ENCODE results near the gene BLOC1S4.
A peak's percentile ranks its signal among the peaks of the same experiment; 100 is the strongest.

The BLOC1S4 gene

DNA sequence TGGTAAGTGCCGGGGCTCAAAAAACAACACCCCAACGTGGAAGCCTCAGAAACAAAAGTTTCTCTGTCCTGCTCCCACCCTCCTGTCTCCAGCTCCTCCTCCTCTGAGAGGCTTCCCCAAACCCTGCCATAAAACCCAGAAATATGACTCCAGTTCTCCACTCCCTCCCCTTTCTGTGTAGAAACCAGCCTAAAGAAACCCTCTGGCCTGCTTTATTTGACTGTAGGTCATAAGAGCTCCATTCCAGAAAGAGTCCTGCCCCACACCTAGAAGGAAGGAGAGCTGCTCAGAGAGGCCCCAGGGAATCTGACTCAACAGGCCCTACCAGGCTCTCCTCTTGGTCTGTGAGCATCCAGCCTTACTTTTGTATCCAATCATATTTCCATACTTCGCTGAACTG, 23.2 kb upstream of the BLOC1S4 start:
- DNase-seq, result no peak

DNA sequence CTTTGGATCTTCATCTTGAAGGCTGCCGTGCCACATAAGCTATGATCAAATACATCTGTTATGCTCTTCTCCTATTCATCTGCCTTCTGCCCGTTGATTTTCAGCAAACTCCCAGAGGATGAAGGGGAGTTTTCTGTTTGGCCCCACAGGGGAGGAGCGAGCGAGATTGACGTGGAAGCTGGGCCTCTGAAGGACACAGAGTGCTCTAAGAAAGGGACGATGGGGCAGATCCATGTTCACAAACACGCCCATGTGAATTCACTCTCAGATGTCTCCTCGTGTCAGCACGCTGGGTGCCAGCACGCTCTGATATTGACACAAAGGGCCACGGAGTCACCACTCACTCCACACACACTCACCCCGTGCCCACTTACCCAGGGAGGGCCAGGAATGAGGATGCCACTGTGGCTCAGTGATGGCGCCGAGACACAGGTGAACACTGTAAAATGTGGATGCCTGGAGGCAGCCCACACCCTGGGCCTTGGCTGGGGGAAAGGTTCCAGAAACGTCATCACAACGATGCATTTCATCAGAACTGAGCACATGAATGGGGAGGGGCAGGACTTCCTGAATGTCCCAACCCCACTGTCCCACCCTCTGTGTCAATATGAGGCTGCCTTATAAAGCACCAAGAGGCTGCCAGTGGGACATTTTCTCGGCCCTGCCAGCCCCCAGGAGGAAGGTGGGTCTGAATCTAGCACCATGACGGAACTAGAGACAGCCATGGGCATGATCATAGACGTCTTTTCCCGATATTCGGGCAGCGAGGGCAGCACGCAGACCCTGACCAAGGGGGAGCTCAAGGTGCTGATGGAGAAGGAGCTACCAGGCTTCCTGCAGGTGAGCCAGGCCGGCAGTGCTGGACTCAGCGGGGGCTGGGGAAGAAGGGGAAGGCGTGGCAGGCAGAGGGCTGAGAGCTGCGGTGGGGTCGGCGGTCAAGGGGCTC, 22.5 kb upstream of the BLOC1S4 start, which contains the start of gene S100P:
S100P (plus strand) TSS at position 648 of the 946 bp plus-strand sequence; CDS start at position 703, 55 bp downstream.
- DNase-seq, result no peak

DNA sequence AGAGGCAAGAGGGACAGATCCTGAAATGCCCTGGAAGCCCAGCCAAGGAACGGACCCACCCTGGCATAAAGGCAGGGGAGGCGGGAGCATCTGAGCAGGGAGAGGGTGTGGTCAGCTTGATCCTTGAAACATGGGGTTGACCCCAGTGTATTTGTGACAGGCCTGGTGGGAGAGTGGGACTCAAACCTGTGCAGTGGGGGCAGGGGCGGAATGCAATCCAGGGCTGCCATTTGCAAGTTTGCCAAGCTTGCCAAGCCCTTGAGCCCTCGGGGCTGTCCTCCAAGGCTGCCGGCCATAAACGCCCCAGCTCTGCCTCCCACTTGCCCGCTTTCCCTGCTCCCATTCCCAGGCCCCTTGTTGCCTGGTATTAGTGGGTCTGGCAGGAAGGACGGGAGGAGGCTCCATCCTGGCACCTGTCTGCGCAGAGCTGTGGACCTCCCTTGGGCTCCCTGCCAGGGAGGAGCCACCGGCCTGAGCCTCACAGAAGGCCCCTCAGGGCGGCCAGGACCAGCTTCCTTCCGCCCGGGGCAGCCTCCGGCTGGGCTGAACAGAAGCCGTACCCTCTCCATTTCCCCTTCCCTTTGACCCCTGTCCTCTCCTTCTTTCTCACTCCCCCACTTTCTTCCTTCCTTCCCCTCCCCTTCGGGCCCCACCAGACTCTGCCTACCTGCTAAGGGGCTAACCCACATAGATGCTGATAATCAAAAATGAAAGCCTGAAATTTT, 21.6 kb upstream of the BLOC1S4 start:
- no peak for DNase-seq

DNA sequence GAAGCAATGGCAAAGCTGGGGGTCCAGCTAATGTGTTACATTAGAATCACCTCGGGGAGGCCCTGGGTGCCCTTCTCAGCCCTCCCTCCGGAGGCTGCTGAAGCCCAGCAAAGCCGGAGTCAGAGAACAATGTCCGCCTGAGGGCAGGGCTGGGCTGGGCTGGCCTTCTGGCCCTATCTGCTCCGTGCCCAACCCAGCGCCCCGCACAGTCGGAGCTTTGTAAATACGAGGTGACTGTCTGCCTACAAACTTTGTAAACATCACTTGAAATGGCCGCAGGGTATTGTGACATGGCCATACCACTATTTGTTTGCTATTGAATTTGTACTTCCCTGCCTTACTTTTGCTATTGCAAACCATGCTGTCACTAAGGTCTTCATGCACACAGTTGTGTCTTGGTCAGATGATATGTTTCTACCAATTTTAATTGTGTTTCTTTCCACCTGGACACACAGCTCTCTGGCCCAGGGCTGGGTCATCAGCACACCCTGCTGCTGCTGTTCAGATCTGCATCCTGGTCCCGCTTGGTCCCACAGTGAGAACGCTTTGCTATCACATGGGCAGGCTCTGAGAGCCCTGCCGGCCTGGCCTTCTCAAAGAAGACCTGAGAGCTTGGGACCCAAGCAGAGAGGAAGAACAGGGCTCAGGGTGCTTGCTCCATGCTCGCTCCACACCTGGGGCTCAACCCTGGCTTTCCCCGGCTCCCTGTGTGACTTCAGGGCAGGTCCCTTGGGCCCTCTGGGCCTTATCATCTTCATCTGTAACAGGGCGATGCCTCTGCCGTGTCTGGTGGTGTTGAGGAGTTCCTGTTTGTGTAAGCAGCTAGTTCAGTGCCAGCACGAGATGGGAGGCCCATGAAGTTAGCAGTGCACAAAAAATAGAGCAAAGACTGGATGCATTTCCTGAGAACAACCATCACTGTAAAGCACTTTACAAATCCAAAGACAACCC, 20.0 kb upstream of the BLOC1S4 start:
- DNase-seq, result no peak

DNA sequence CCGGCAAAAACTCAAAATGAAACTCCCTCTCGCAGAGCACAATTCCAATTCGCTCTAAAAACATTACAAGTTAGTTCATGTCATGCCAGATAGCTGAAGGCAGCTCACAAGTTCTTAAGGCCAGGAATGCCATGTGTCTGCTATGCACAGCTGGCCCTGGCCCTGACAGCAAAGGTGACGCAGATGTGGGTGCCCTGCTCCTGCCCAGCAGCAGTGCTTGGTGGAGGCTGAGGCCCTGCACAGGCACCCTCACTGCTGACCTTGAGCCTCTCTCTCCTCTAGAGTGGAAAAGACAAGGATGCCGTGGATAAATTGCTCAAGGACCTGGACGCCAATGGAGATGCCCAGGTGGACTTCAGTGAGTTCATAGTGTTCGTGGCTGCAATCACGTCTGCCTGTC, 19.4 kb upstream of the BLOC1S4 start:
- DNase-seq, result no peak

DNA sequence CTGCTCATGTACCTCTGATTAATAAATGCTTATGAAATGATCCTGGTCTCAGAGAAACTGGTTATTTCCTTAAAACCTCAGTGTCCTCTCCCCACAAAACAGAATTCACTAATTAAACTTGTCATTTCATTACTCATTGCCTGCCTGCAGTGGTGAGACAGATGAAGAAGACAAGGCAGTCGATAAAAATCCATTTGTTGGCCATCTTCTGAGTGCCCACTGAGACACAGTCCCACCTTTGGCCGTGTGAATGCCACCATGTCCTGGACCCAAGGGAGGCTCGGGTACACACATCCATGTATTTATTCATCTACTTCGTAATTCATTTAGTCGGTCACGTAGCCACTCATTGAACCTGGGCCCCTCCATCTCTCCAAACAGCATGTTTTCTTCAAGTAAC, 18.8 kb upstream of the BLOC1S4 start:
- DNase-seq, result no peak

DNA sequence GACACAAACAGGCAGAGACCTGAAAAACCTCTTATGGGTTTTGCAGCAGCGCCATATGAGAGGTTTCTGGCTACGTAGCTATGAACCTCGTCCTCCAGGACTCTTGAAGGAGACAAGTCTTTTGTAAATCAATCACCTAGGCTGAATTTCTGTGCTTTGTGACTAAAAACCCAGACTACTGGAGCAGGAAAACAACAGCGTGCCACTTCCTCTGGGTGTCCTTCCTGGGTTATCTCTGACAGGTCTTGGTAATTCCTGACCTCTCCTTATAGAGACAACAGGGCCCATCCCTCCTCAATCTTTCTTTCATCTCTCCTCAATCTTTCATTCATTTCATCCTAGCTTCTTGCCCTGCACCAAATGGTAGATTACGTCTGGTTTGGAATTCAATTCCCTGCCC, 16.6 kb upstream of the BLOC1S4 start:
- no peak for DNase-seq

DNA sequence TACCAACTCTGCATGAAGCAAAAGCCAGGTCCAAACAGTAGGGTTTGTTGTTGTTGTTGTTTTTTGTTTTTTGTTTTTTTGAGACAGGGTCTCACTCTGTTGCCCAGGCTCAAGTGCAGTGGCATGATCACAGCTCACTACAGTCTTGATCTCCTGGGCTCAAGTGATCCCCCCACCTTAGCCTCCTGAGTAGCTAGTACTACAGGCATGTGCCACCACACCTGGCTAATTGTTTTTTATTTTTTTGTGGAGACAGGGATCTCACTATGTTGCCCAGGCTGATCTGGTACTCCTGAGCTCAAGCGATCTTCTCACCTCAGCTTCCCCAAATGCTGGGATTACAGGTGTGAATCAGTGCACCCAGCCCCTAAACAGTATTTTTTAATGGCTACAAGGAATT, 16.1 kb upstream of the BLOC1S4 start:
- DNase-seq, result no peak

DNA sequence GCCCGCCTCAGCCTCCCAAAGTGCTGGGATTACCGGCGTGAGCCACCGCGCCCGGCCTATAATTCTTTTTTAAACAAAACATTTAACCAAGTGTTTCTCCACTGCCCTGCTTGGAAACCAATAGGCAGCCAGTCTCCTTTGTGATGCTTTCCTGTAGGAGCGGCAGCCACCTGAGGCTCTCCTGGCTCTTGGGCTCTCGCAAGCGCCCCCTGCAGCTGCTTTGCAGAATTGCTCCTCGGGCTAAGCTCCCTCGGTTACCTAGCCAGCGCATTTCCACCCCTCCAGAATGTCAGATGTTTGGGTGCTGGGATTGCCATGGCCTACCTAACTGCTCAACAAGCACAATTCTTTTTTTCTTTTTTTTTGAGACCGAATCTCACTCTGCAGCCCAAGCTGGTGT, 14.6 kb upstream of the BLOC1S4 start:
- no peak for DNase-seq

DNA sequence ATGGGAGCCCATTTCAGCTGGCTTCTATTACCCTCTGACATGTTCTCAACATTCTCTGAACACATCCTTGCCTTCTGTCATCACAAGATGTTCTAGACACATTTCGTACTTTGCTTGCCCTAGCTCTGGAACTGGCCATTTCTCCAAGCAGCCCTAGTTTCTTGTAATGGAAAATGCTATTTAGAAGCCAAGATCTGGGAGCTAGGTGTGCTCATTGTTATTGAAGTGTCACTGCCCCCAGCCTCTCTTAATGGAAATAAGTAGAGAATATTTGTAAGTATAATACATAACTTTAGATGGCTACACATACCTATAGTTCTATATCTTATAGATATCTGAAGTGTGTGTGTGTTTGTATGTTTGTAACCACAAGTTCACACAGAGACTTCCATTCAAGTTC, 13.2 kb upstream of the BLOC1S4 start:
- no peak for DNase-seq

DNA sequence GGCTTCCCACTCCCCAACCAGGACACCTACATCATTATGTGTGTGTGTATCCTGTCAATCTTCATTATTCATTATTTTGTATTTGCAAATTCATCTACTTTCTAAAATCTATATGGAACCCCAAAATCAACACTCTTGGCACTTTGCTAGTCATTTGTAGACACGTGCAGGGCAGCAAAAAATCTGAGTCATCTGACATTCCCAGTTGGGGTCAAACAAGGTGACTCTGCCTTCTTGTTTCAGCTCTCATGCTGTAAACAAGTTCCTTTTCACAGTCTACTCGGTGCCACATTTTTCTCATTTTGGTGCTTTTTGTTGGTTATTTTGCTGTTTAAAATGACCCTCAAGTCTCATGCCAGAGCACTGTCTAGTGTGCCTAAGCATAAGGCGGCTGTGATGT, 12.2 kb upstream of the BLOC1S4 start:
- DNase-seq, result no peak

DNA sequence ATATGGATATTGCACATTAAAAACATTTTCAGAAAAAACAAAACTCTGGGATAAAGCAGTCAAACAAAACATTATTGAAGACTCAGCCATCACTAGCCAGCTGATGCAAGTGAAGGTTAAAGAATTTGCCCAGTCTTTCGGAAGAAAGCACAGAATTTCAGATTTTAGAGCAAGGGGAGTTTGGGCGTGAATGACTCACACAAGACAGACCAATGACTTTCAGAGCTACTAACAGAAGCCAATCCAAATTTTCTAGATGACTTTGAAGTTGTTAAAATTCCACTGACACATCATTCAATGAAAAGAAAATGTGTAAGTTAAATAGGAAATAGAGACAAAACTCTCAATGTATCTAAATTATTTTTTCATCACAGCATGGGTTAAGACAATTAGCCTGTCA, 10.3 kb upstream of the BLOC1S4 start:
- no peak for DNase-seq

DNA sequence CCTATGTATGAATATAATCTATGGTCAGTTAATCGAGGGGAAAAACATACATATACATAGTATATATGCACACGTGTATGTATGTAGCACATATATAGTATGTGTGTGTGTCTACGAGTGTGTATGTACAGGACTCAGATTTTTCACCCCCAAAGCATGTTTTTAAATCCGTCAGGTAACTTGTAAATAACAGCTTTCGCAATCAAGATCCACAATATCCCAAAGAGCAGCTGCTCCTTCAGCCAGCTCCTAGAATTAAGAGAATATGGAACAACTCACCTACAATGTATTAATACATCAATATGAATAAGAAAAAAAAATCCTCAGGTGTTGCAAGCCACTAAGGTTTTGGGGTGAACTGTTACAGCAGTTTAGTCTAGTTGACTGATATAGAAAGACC, 9.8 kb upstream of the BLOC1S4 start:
- DNase-seq, result no peak

DNA sequence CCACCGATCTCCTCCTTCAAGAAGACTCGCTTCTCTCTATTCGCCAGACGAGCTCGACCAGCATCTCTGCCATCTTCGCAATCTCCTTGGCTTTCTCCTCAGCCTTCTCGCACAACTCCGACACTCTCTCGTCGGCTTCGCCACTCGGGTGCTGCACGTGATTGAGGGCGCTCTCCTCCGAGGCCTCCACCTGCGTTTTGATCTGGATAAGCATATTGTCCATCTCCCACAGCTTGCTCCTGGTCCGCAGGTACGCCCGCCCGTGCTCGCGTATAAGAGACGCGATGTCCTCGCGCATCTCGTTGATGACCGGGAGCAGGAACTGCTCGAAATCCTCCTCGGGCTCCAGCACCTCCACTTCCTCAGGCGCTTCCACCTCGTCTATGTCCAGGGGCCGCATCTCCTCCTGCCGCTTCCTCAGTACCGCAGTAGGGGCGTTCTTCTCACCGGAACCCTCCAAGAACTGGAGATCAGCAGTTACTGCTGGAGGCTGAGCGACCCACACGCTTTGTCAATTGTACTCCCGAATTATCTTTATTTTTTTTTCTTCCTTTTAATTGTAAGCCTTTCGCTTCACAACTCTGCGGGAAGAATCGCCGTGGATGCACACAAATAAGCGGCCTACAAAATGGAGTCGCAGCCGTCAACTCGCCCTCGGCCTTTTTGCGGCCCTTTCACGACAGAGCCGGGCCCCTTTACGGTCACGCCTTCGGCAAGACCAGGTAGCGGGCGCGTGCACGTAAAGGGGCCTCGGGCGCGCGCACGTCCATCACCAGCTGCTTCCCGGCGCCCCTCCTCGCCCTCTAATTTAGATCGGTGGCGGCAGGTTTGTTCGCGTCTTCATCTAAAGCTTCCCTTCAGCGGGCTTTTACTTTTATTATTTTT, 6.5 kb upstream of the BLOC1S4 start, which contains the start of gene MRFAP1L1:
MRFAP1L1 (minus strand) TSS at position 636 of the 885 bp plus-strand sequence; CDS start at position 400, 236 bp downstream.
- peak; percentile 93 for DNase-seq

DNA sequence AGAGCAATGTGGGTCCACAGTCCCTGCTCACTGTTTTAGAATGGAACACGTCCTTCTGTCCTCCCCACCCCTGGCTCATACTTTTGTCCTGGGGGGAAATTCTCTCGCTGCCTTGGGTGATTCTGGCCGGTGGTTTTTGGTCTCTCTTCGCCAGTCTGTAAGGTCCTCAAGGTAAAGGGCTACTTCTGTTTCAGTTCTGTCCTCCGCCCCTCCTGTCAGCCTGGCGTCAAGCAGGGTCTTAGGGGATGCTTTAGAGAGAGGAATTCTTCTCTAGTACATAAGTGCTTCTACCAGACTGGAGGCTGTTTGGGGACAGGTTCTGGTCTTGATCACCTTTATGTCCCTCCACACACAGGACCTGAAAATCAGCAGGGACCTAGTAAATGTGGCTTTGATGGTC, 5.7 kb upstream of the BLOC1S4 start:
- DNase-seq, result no peak

DNA sequence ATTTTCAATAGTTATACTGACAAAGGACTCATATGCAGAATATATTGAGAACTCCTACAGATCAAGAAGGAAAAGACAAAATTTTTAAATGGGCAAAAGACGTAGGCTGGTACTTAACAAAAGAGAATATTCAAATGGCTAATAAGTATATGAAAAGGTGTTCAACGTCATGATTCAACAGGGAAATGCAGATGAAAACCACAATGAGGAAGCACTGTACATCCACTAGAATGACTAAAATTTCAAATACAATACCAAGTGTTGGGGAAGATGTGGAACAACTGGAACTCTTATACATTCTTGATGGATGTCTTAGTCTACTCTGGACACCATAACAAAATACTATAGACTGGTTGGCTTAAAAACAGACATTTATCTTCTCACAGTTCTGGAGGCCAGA, 5.0 kb upstream of the BLOC1S4 start:
- DNase-seq, result no peak

DNA sequence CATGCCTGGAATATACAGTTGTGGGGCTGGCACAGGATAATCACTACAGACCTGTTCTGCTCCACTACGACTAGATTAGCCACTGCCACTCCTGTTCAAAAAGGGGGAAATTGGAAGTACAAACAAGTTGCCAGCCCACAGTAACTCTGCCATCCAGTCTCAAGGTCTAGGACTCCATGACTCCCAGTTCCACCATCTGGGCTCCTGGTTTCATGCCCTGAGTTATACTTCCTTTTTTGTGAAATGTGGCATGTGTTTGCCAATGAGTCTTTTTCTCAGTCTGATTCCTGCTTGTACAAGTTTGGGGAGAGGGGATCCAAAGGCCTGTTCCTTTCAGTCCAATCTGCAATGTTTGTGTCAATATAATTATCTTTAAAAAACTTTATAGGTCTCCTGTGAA, 1.0 kb upstream of the BLOC1S4 start:
- DNase-seq, result no peak

DNA sequence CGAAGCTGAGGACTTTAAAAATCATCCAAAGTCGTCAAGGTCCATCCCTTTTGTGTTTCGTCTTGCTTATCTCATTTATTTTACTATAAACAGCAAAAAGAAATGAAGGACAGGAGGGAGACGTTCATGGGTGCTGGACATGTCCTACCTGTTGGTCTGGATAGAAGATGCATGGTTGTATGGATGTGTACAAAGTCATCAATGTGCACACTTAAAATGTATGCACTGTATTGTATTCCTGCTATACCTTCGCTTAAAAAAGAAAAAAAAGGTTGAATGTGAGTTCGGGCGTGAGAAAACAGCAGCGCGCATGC, 313 bp upstream of the BLOC1S4 start:
- DNase-seq, result no peak

DNA sequence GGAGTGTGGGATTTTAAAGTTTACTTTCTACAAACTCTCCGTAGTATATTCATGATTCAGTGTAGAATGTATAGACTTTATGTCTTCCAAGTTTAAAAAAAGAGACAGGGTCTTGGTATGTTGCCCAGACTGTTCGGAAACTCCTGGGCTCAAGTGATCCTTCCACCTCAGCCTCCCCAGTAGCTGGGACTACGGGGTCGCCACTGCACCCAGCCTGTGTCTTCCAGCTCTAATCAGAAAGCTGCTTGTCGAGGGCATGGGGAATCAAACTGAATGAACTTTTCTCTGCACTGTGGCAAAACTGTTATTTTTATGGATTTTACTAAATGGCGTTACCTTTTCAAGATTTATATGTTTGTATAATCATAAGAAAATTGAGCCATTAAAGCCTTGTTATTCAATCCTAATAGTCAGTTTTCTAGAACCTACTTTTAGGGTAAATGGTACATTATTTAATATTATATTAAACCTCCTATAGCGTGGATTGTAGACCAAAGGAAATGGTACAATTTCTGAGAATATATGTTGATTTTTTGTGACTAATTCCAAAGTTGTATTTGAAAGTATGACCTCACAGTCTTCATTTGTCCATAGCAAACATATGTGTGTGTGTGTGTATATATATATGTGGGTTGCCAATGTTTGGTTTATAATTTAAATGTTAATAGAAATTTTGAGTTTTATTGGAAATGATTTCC, 1.1 kb downstream of the BLOC1S4 start:
- DNase-seq, result no peak

DNA sequence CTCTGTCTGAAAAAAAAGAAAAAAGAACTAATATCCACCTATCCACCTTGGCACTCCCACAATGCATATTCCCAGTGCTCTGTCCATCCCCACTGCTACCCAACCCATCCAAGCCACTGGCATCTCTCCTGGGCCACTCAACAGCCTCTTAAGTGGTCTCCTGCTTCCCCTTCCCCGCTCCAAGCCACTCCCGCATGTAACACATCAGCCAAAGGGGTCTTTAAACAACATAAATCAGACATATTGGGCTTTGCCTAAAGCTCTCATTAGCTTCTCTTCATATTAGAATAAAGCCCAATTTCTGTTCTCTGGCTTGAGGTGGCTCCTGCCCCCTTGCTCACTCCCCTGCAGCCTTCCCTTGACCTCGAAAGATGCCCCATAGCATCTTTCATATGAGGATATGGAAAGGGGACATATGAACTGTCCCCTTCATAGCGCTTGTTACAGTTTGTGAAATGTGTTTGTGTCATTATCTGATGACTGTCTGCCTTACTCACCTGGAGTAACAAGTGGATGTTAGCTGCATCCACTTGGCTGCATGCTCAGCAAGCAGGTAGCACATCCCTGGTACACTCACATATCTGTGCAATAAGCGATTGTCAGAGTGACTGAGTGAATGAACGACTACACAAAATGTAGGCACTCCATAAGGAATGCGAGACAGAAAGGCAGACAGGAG, 3.1 kb downstream of the BLOC1S4 start:
- DNase-seq, result no peak
